ENCODE data around the gene STXBP6.

The STXBP6 gene

GRCh38 chr14:24927809-24928208 is 122.1 kb downstream of the STXBP6 start:
- Histone ChIP-seq H3K27ac (replicated peaks) (no peak overlapping the region), H3K4me3 (replicated peaks; ENCODE audit: insufficient read depth, low read length) (no peak overlapping the region), H3K27me3 (ENCODE audit: insufficient read depth, poor library complexity, severe bottlenecking) (no peaks in the 10 kb centered on the region)
- no peak for DNase-seq (ENCODE audit: low read depth in 1 of 2, low spot score in 1 of 2)
- no peak for TF ChIP-seq GABPA (IDR thresholded peaks at IDR 0.05; ENCODE audit: low read depth)
- no peak for TF ChIP-seq SPI1 (IDR thresholded peaks at IDR 0.05; ENCODE audit: borderline replicate concordance, low read depth)
- TF ChIP-seq REST (IDR thresholded peaks at IDR 0.05; ENCODE audit: insufficient replicate concordance, low read depth): no peak
- TF ChIP-seq POLR2AphosphoS5 (IDR thresholded peaks at IDR 0.05; ENCODE audit: low read depth): no peak
- TF ChIP-seq CTCF (IDR thresholded peaks at IDR 0.05; ENCODE audit: insufficient read depth, low read length): no peak

- H3K27me3 ChIP-seq (ENCODE audit: insufficient read depth, poor library complexity, severe bottlenecking): no peaks in the 10 kb centered on the region
- TF ChIP-seq GABPA (IDR thresholded peaks at IDR 0.05; ENCODE audit: low read depth) (no peak), REST (IDR thresholded peaks at IDR 0.05; ENCODE audit: insufficient replicate concordance, low read depth) (no peak), SPI1 (IDR thresholded peaks at IDR 0.05; ENCODE audit: borderline replicate concordance, low read depth) (no peak), CTCF (IDR thresholded peaks at IDR 0.05; ENCODE audit: insufficient read depth, low read length) (no peak), POLR2AphosphoS5 (IDR thresholded peaks at IDR 0.05; ENCODE audit: low read depth) (no peak)
- H3K4me3 ChIP-seq (replicated peaks; ENCODE audit: insufficient read depth, low read length): no peak overlapping the region
- no peak for DNase-seq (ENCODE audit: low read depth in 1 of 2, low spot score in 1 of 2)
- H3K27ac ChIP-seq (replicated peaks): no peak overlapping the region
Measured at GRCh38 chr14:24925771-24926374, 124.1 kb downstream of the STXBP6 start.

GRCh38 chr14:24924544-24924943 is 125.4 kb downstream of the STXBP6 start:
- no peak for DNase-seq (ENCODE audit: low read depth in 1 of 2, low spot score in 1 of 2)
- TF ChIP-seq REST (IDR thresholded peaks at IDR 0.05; ENCODE audit: insufficient replicate concordance, low read depth) (no peak), POLR2AphosphoS5 (IDR thresholded peaks at IDR 0.05; ENCODE audit: low read depth) (no peak)
- peaks cover 2% of the 10 kb centered on the region for H3K27me3 ChIP-seq (ENCODE audit: insufficient read depth, poor library complexity, severe bottlenecking)
- no peak overlapping the region for H3K27ac ChIP-seq (replicated peaks)
- no peak overlapping the region for H3K4me3 ChIP-seq (replicated peaks; ENCODE audit: insufficient read depth, low read length)
